Endothelial cell (in vitro differentiated cells): ENCODE measurements around the gene S100A6. TPM values are rescaled to one million over a fixed set of nuclear protein-coding genes. Genes with fewer than 3 reads are reported as not detected.

Experiments used
- DNase-seq: peaks from one replicate; pipeline ENCODE4 v3.0.0; 2021; ENCODE audit warnings: low spot score
- H3K27ac Mint-ChIP-seq: one replicate; pipeline ENCODE4 v1.8.0; 2021; ENCODE audit warnings: mixed read lengths, inconsistent platforms; ENCODE audit not compliant: unreplicated experiment
- H3K27me3 Mint-ChIP-seq: one replicate; pipeline ENCODE4 v1.8.0; 2021; ENCODE audit warnings: mild to moderate bottlenecking, moderate library complexity, mixed read lengths, inconsistent platforms; ENCODE audit not compliant: unreplicated experiment
- H3K36me3 Mint-ChIP-seq: one replicate; pipeline ENCODE4 v1.8.0; 2021; ENCODE audit warnings: mild to moderate bottlenecking, low read depth, mixed read lengths, inconsistent platforms; ENCODE audit not compliant: unreplicated experiment
- H3K4me1 Mint-ChIP-seq: one replicate; pipeline ENCODE4 v1.8.0; 2021; ENCODE audit warnings: mild to moderate bottlenecking, mixed read lengths, inconsistent platforms; ENCODE audit not compliant: unreplicated experiment
- H3K4me3 Mint-ChIP-seq: one replicate; pipeline ENCODE4 v1.8.0; 2021; ENCODE audit warnings: mild to moderate bottlenecking, mixed read lengths, inconsistent platforms; ENCODE audit not compliant: unreplicated experiment
- H3K9me3 Mint-ChIP-seq: one replicate; pipeline ENCODE4 v1.8.0; 2021; ENCODE audit warnings: mixed read lengths, inconsistent platforms; ENCODE audit not compliant: unreplicated experiment
- CTCF ChIP-seq: fragments of 200-600 bp; sonication (generic); IDR thresholded peaks from one replicate; pipeline ENCODE4 v1.5.0; 2021; ENCODE audit warnings: antibody characterized with exemption; ENCODE audit not compliant: unreplicated experiment
- total RNA-seq: library from RNA; stranded (reverse); fragmentation: NEBNext Ultra II Directional; extraction: Animal tissue kit (Norgen Biotek cat#: 25700); gene quantifications from one replicate; pipeline ENCODE4 v1.2.1, GENCODE V29; 2021; ENCODE audit not compliant: unreplicated experiment

S100A6 gene
- total RNA-seq, 1 donor from 2014 or later = 11.9 TPM

GRCh38 chr1:153506831-153507413 lies 28.9 kb downstream of the S100A6 start:
- no peaks in the 10 kb centered on the region for H3K4me1 Mint-ChIP-seq
- TF ChIP-seq CTCF = no peak
- H3K9me3 Mint-ChIP-seq = no peaks in the 10 kb centered on the region
- peaks cover 14% of the 10 kb centered on the region for H3K27me3 Mint-ChIP-seq
- H3K27ac Mint-ChIP-seq = no peak overlapping the region
- no peaks in the 10 kb centered on the region for H3K36me3 Mint-ChIP-seq
- H3K4me3 Mint-ChIP-seq = no peak overlapping the region
- no peak for DNase-seq

- no peak overlapping the region for H3K4me3 Mint-ChIP-seq
- peaks cover 14% of the 10 kb centered on the region for H3K27me3 Mint-ChIP-seq
- TF ChIP-seq CTCF = no peak
- no peak overlapping the region for H3K27ac Mint-ChIP-seq
- no peaks in the 10 kb centered on the region for H3K36me3 Mint-ChIP-seq
- H3K9me3 Mint-ChIP-seq = no peaks in the 10 kb centered on the region
- DNase-seq = no peak
- no peaks in the 10 kb centered on the region for H3K4me1 Mint-ChIP-seq
Observed at GRCh38 chr1:153506386-153506785, 29.4 kb downstream of the S100A6 start.

- no peak overlapping the region for H3K4me3 Mint-ChIP-seq
- no peak overlapping the region for H3K27ac Mint-ChIP-seq
- no peaks in the 10 kb centered on the region for H3K4me1 Mint-ChIP-seq
- no peaks in the 10 kb centered on the region for H3K9me3 Mint-ChIP-seq
- DNase-seq = no peak
- no peaks in the 10 kb centered on the region for H3K36me3 Mint-ChIP-seq
- H3K27me3 Mint-ChIP-seq = peaks cover 13% of the 10 kb centered on the region
- TF ChIP-seq CTCF = no peak
Observed at GRCh38 chr1:153505576-153505975, 30.2 kb downstream of the S100A6 start.

- Mint-ChIP-seq H3K36me3 (no peaks in the 10 kb centered on the region), H3K4me3 (no peak overlapping the region), H3K4me1 (no peaks in the 10 kb centered on the region), H3K9me3 (no peaks in the 10 kb centered on the region), H3K27me3 (peaks cover 8% of the 10 kb centered on the region), H3K27ac (no peak overlapping the region)
- TF ChIP-seq CTCF = no peak
- no peak for DNase-seq
Observed at GRCh38 chr1:153503766-153504165, 32.0 kb downstream of the S100A6 start.

- Mint-ChIP-seq H3K36me3 (no peaks in the 10 kb centered on the region), H3K9me3 (no peaks in the 10 kb centered on the region)
Observed at GRCh38 chr1:153498746-153499145, 37.0 kb downstream of the S100A6 start.

More at GRCh38 chr1:153498746-153499145, 37.0 kb downstream of the S100A6 start:
- Mint-ChIP-seq H3K27ac (no peak overlapping the region), H3K4me3 (no peak overlapping the region), H3K27me3 (peaks cover 1% of the 10 kb centered on the region), H3K4me1 (peaks cover 3% of the 10 kb centered on the region)
- no peak for TF ChIP-seq CTCF
- no peak for DNase-seq
